HG03432 (cell line): Measurements from ENCODE around the gene COL1A2.

Experiments used
- ATAC-seq: cut with Tn5 transposase; IDR thresholded peaks from one replicate; pipeline ENCODE4 v1.9.1; 2021; ENCODE audit warnings: mild to moderate bottlenecking, moderate library complexity; ENCODE audit not compliant: unreplicated experiment

COL1A2 gene

DNA sequence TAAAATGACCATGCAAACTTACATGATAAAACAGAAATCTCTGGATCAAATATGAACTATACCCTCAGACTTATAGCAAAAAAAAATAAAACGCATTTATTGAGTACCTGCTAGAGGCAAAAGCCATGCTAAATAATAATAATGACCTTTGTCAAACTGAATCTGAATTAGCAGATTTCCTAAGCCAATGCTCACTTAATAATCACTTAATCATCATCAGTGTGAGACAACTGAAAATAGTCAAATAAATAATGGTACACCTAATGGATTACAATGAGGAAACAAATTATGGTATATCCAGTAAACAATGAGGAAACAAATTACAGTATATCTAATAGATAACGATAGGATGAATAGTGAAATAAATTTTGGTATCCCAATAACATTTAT lies 37.6 kb downstream of the COL1A2 start:
- no peak for ATAC-seq

DNA sequence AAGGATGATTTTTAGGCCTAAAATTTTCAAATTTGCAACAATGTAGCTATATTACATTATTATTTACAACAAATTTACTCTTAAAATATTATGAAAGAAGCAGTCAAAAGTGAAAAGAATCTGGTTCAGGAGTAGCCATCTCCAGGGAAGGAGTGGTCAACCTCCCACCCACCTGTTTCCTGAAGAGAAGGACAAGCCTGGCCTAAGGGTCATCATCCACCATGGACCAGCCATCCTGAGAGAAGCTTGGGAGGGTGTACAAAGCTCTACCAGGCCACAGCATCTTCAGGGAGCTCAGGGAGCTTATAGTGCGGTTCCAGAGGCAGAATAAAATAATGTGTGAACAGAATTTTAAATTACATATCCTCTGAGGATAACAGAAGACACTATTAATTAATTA lies 38.1 kb downstream of the COL1A2 start:
- no peak for ATAC-seq

DNA sequence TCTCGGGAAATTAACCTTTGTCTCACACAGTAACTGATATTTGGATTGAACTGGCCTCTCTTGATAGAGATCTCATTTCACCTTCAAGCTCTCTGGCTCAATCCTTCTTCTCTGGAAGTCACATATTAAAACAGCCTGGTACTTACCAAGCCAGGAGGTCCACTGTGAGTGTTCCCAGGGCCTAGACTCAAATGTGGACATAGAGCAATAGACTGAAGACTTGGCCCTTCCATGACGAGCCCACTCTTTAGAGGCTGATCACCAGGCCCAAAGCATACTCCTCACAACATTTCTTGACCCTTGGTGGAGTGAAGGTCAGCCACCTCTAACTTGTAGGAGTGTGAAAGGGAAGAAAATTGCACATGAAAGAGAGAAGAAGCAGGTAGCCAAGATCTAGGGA lies 38.5 kb downstream of the COL1A2 start:
- ATAC-seq: no peak

DNA sequence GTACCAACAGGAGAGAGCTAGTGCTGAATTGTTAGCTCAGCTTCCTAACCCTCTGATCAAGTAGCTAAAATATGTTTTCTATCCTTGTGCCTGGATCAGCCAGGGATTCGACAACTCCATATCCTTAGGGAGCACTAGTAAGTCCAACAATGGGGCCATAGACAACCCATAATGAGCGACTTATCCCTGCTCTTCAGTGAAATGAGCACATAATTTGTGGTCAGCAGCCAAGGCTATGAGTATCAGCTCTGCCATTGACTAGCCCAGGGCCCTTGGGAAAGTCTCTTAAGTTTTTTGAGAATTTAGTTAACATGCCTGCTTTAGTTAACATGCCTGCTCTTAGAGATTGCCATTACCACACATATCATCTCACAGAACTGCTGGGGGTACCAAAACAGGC lies 39.3 kb downstream of the COL1A2 start:
- ATAC-seq: no peak

DNA sequence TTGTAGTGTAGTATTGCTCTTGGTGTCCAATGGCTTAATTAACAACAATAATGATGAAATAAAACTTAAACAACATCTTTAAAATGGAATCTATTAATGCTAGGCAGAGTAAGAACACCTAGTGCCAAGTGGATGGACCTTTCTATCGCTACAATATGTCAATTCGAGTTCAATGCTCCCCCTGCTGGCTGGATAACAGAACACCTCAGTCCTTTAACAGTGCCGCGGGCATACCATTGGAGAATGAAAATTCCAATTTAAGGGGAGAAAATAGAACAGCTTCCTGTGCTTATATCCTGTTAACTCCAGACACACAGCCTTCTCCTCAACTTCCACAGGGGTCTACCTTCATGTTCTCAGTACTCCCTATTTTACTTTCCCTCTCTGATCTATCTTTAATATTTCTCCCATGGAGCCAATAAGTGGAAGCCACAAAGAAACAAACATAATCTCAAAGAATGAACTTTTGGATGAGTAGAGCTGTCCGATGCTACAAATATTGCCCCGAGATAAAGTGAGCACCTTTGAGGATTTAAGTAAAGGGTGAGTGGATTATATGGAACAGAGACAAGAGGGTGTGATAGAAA lies 41.4 kb downstream of the COL1A2 start:
- ATAC-seq: peak; percentile 96

DNA sequence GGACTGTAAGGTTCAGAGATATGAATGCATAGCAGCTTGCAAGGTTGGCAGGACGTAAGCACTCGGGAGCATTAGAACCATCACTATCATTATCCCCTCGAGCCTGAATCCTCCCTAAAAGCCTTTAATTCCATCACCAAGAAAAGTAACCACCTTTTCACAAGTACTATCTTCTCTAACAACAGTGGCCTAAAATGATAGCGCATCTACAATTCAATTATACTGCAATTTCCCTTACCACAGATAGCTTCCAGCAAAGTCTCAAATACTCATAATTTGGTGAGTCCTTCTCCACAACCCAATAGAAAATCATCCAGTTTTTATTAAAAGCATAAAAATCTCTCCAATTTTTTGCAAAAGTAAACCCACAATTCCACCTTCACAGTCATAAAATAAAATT lies 42.0 kb downstream of the COL1A2 start:
- no peak for ATAC-seq

DNA sequence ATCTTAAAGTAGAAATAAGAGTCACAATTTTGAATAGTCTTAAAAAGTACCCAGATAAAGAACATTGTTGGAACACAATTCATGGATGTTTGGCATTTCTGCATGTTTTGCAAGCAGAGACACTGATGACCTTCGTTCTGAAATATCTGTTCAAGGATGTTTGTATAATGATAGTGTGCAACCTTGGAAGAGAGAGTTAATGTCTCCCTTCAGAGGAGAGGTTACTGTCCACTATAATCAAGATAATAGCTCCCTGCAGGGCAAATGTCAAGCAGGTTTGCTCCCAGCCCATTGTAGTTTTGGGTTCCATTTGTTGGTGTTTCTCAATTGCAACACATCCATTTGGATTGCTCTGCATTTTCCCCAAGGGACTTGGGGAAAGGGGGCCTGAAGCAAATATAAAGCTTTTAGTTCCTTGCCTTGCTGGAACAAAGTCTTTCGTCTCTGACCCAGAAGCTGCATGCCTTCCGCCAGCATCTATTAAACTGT lies 45.2 kb downstream of the COL1A2 start:
- no peak for ATAC-seq

DNA sequence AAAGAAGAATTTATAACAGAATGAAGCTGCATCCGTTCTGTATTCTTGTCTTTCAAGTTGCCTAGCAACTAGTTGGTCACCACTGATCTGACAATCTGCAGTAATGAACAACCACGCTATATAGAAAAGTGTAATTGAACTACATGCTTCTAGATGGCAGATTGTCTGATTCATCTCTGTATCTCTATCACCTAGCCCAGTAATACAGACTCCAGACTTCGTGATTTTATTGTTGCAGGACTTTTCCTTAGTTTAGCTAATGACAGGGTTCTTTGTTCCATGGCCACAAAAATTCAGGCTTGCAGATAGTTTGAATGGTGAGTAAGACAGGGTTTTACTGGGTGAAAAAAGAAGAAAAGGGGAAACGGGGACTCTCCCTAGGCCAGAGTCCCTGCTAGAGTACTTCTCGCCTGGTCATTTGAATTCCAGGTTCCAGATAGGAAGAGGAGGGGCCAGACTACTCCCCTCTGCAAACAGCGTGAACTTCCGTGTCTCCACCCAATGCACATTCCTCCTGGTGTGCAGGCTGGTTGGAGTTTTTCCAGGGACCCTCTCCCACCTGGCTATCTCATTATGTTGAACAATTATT lies 45.9 kb downstream of the COL1A2 start:
- no peak for ATAC-seq

DNA sequence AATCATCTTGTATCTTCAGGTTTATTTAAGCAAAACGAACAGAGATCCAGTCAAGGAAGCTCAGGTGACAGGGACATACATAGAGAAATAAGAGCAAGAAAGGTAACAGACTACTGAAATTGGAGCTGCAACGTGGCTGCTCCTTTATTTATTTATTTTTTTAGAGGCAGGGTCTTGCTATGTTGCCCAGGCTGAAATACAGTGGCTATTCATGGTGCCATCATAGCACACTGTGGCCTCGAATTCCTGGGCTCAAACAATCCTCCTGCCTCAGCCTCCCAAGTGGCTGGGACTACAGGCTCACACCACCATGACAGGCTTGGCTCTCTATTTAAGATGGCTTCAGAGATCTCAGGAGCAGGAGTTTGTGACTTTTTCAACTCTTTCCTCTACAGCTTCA lies 46.4 kb downstream of the COL1A2 start:
- ATAC-seq: no peak

DNA sequence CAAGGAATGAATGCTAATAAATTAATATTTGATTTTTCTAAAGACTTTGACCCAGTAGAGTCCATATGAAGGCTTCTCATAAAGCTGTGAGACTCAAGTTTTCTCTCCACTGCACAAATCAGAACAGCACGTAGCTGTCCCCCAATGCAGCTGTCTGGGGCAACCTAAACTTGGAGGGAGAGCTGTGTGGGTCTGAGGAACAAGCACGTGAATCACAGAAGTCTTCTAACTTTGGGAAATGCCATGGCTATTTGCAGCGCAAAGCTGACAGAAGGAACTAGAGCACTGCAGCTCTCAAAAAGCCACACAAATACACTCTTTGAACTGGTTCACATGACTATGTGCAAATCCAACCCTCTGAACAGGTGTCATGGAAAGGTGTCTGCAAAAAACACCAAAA lies 47.9 kb downstream of the COL1A2 start:
- no peak for ATAC-seq

DNA sequence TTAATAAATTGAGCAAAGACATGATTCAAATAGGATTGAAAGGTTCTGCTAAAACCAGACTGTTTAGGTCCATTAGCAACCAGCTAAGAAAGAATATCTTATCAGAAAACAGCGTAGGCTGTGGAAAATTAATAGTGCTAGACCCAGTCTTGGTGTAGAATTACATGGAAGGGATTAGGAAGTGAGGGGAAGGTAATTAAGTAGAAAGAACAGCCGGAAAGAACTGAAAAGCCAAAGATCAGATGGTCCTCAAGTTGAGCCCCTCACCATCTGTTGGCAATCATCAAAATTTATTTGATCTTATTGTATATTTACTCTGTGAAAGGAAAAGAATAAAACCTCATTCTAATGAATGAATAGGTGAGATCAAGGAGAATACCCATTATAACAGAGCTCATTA lies 50.1 kb downstream of the COL1A2 start:
- ATAC-seq: no peak

DNA sequence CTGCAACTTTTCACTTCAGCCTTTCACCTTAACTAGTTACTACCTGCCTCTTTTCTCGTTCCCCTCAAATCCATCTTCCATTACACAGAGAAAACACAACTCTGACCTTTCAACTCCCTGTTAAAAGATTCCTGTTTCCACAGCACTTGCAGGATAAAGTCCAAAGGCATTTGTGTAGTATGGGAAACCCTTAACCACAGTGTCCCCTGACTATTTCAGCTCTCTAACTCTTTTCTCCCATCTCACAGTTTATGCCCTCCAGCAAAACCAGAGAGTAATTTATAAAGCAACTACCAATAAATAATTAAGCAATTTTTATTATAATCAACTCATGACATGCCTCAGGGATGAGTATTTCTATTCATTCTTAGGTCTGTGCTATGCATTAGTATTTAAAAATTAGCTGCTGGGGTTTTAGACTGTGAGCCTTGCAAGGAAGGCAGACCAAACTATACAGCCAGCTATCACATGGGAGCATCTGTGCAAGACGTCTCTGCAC lies 51.0 kb downstream of the COL1A2 start:
- no peak for ATAC-seq

DNA sequence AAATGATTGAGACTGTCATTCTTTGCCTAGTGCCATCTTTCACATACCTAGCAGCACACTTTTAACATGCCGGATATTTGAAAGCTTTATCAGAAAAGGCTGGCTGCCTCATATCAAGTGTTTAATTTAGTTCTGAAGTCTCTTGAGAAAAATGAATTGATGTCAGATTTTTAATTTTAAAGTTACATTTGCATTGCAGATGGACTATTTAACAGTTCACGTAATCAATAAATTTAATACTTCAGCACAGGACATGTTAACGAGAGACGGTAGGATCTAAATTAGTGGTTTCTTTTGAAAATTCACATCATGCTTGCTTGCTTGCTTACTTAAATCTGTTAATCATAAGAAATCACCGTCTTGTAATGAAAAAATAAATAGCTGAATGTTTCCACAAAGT lies 51.6 kb downstream of the COL1A2 start:
- ATAC-seq: no peak

DNA sequence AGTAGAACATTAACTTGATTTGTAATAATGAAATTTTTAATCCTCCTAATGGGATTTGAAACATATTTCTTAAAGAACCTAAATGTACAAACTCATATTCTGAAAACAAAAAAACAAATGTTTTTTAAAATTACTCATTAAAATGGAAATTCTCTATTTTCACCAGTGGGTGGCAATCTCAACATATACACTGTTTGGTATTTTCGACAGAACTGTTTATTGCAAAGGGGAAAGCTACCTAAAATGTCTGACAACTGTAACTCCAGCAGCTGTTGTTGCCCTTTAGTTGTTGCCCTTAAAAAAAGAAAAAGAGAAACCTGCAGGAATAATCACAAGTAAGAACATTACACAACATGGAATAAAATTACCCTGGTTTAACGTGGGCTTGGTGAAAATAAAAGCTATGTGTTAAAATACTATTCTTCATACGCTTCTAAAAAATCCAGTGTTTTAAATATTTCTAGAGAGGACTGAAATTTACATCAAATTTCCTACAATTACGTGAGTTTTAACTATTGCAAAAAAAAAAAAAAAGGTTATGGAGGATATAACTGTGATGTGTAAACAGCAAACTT lies 54.5 kb downstream of the COL1A2 start:
- peak; percentile 80 for ATAC-seq

DNA sequence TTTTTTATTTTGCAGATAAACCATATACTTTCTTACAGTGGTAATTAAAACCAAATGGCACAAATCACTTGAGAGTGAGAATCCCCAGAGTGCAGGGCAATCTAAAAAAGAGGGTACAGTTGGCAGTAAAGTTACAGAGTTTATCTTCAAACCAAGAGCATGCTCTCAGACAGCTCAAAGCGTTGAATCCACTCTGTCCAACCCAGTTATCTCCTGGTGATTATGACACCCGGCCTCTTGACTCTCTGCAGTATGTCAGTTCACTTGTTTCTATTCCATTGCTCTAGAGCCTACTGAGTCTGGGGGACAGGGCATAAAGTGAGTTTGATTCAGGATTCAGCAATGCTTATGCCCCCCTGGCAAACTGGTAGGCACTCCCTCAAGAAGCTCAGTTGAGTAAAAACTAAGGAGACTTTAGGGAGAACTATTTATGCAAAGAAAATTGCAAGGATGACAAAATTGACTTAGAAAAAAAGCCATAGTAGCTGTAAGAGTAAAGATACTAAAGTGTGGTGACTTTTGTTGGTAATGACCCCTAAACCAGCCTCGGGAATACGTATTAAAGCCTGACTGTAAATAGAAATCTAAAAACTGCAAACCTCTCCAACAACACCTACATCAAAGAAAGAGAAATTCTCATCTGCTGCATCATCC lies 55.5 kb downstream of the COL1A2 start:
- no peak for ATAC-seq

DNA sequence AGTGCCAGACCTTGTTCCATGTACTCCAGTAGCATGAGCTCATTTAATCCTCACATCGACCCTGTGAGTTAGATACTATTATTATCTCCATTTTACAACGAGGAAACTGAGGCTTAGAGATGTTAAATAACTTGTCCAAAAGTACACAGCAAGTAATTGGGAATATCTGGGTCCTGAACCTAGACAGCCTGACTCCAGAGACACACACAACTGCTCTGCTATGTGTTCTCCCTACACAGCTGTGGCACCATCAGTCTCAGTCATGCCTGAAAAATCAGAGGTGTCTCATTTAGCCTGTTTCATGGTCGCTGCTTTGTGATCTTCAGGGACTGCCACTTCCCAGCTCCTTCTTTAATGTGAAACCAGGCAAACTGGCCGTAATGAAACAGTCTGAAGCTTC lies 56.5 kb downstream of the COL1A2 start:
- ATAC-seq: no peak

DNA sequence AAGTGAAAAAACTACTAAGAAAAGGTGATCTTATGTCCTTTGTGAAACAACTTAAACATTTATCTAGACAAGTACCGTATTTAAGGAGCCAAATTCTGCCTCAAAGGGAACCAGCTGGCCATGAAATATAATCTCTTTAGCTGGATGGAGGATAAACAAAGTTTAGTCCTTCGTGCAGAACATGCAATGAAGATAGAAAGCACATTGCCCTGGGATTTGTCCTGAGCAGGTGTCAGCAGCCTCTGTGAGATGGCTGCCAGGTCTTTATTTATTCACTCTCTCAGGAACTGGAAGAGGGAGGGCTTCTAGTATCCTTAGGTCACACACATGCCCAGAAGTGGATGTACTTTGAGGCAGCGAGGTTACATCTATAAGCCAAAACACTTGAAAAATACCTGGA lies 57.5 kb downstream of the COL1A2 start:
- ATAC-seq: no peak

DNA sequence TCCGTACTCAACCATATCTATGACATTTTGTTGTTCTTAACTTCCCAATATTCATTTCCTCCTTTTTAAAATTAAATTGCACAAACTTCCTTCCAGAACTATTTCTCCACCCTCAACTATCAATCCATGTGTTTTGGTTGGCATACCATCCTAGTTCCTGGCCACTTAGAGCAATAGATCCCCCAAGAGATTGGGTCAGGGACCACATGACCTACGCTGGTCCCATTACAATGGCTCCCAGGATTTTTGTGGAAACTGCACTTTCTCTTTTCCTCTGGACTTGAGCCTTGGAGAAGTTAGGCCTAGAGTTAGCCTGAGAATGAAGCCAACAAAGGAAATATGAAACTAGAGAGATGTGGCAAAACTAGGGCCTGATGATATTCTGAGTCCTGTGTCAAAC lies 59.2 kb downstream of the COL1A2 start:
- ATAC-seq: no peak

DNA sequence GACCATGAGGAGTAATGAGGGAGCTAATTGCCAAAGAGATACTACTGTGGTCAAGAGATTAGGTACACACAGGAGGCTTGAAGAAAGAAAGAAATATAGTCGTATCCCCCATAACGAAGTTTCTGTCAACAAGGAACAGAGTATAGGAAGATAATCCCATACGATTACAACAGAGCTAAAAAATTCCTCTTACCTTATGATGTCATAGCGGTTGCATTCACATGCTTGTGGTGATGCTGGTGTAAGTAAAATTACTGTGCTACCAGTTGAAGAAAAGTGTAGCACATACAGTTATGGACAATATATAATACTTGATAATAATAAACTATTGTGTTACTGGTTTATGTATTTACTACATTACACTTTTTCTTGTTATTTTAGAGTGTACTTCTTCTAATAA lies 63.3 kb downstream of the COL1A2 start:
- no peak for ATAC-seq

DNA sequence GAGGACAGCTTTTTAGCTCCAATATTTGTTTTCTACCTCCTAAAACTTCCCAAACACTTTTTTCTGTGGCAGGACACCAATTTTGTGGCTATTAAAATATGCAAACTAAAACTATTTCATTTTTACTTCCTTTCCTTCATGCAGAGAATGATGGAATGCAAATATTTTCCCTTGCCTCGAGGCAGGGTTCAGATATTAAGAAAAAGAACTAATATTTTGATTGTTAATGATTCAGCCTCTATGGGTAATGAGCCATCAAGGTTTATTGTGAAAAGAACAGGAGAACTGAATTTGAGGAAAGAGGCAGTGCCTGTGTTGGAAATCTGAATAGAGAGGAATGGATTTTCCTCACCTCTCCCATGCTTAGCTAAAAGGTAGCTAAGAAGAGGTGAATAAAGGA lies 71.8 kb downstream of the COL1A2 start:
- no peak for ATAC-seq

DNA sequence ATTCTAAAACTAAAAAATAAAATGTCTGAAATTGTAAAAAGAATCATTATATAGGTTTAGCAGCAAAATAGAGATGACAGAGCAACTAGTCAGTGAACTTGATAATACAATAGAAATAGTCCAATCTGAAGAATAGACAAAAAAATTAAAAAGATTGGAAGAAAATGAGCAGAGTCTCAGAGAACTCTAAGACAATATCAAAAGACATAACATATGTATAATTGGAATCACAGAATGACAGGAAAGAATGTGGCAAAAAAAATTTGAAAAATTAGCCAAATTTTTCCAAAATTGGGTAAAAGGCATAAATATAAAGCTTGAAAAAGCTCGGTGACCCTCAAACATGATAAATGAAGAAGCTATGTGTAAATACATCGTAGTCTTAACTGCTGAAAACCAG lies 76.9 kb downstream of the COL1A2 start:
- ATAC-seq: no peak

DNA sequence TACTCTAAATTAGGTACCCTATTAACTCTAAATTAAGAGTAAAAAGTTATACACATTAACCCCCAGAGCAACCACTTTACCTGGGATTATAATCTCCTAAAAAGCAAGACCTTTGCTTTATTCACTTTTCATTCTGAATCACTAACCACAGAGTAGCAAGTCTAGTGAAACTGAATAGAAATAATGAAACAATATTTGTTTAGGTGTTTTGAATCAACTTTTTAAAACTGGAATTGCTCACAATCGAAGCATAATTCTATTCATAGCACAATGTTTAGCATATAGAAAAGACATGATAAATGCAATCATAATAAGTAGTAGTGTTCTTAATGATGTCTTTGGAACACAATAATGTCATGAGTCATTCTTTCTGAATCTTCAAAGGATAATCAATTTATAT lies 77.9 kb downstream of the COL1A2 start:
- peak; percentile 44 for ATAC-seq
